OCI-LY7 (cell line): ENCODE results near the gene ACSM5. TPM values are rescaled to one million over a fixed set of nuclear protein-coding genes. Genes with fewer than 3 reads are reported as not detected.

ENCODE experiments used
- BruUV-seq: library from RNA; stranded (reverse); fragments of 400-500 nt; replicated peaks from 2 replicates; lab custom pipeline; 2021; lab: Mats Ljungman, UMichigan
- CTCF ChIA-PET: fragments of 300-600 bp; sonication (Branson Sonifier 250); formaldehyde crosslinking; loops from one replicate; lab custom pipeline; 2022; ENCODE audit warnings: antibody characterized with exemption; ENCODE audit not compliant: unreplicated experiment; lab: Charles Lee
- POLR2A ChIA-PET: fragments of 300-600 bp; sonication (Branson Sonifier 250); formaldehyde crosslinking; loops from one replicate; lab custom pipeline; 2022; ENCODE audit warnings: antibody characterized with exemption; lab: Charles Lee
- DNase-seq: peaks from one replicate; pipeline ENCODE4 v3.0.0-alpha.2; 2015; ENCODE audit warnings: low spot score
- H2AFZ ChIP-seq: fragments of 200-600 bp; sonication (generic), shearing (Covaris generic); 2 replicates; pipeline ENCODE4 v1.6.1; 2014; ENCODE audit warnings: mild to moderate bottlenecking, antibody characterized with exemption, low read length, moderate library complexity
- H3K27ac ChIP-seq: fragments of 200-600 bp; sonication (generic); 2 replicates; pipeline ENCODE4 v1.5.1; 2014; ENCODE audit warnings: mixed run types, low read depth, mild to moderate bottlenecking, moderate library complexity, low read length, inconsistent platforms; ENCODE audit not compliant: poor library complexity, severe bottlenecking
- H3K36me3 ChIP-seq: fragments of 200-600 bp; sonication (generic); 2 replicates; pipeline ENCODE4 v1.6.1; 2014; ENCODE audit warnings: mild to moderate bottlenecking, antibody characterized with exemption, low read length, moderate library complexity, mixed read lengths; ENCODE audit not compliant: insufficient read depth
- H3K4me1 ChIP-seq: fragments of 200-600 bp; sonication (generic); 2 replicates; pipeline ENCODE4 v1.5.1; 2014; ENCODE audit warnings: mild to moderate bottlenecking, low read length; ENCODE audit not compliant: insufficient read depth, poor library complexity, severe bottlenecking
- H3K4me2 ChIP-seq: fragments of 200-600 bp; sonication (generic); 2 replicates; pipeline ENCODE4 v1.6.1; 2014; ENCODE audit warnings: mild to moderate bottlenecking, low read length
- H3K4me3 ChIP-seq: fragments of 200-600 bp; sonication (generic); 2 replicates; pipeline ENCODE4 v1.5.1; 2014; ENCODE audit warnings: mild to moderate bottlenecking, low read depth, low read length; ENCODE audit not compliant: poor library complexity, severe bottlenecking
- H3K79me2 ChIP-seq: fragments of 200-600 bp; sonication (generic); 2 replicates; pipeline ENCODE4 v1.6.1; 2016; ENCODE audit warnings: low read depth, mild to moderate bottlenecking, low read length, moderate library complexity, mixed read lengths; ENCODE audit not compliant: insufficient read depth
- H3K9me2 ChIP-seq: fragments of 200-600 bp; sonication (generic); 2 replicates; pipeline ENCODE4 v1.6.1; 2016; ENCODE audit warnings: mild to moderate bottlenecking, low read length, mixed read lengths; ENCODE audit not compliant: insufficient read depth
- H3K9me3 ChIP-seq: fragments of 200-600 bp; sonication (generic); 2 replicates; pipeline ENCODE4 v1.6.1; 2014; ENCODE audit warnings: mild to moderate bottlenecking, mixed run types, low read length, mixed read lengths
- H4K20me1 ChIP-seq: fragments of 200-600 bp; sonication (generic); 2 replicates; pipeline ENCODE4 v1.6.1; 2014; ENCODE audit warnings: mild to moderate bottlenecking, antibody characterized with exemption, low read length, moderate library complexity, mixed read lengths; ENCODE audit not compliant: insufficient read depth
- CTCF ChIP-seq: fragments of 200-600 bp; sonication (generic); conservative IDR thresholded peaks from 2 replicates; pipeline ENCODE4 v1.5.1; 2014; ENCODE audit warnings: mild to moderate bottlenecking, antibody characterized with exemption, low read length, moderate library complexity, mixed read lengths
- EZH2phosphoT487 ChIP-seq: fragments of 200-600 bp; sonication (generic); IDR thresholded peaks from 2 replicates; pipeline ENCODE4 v1.6.1; 2018; ENCODE audit warnings: low read depth, borderline replicate concordance, mild to moderate bottlenecking, mixed run types, antibody characterized with exemption, low read length, moderate library complexity, mixed read lengths
- intact Hi-C: fragments of 100-400 bp; cut with micrococcal nuclease; formaldehyde crosslinking; loops from one replicate; pipeline ENCODE4 v1.10.0; 2022; ENCODE audit not compliant: unreplicated experiment
- total RNA-seq, 2 experiments: library from RNA; depleted of rRNA in 1 of 2; stranded (reverse); fragments of >200 nt in 1 of 2; shearing (Covaris generic) in 1 of 2; gene quantifications; 2 replicates each; pipeline ENCODE4 v1.2.3, GENCODE V29; 2014 to 2022

ACSM5 gene
- total RNA-seq, 2 experiments from 2014 or later, result not detected

- Histone ChIP-seq H3K27ac (no peak overlapping the region), H3K4me1 (no peaks in the 10 kb centered on the region), H3K36me3 (no peaks in the 10 kb centered on the region), H2AFZ (no peak overlapping the region), H3K79me2 (no peaks in the 10 kb centered on the region), H3K4me2 (no peak overlapping the region), H3K4me3 (no peak overlapping the region), H4K20me1 (no peaks in the 10 kb centered on the region), H3K9me3 (no peaks in the 10 kb centered on the region), H3K9me2 (no peaks in the 10 kb centered on the region)
- ChIA-PET POLR2A (no interaction called here), CTCF (no interaction called here)
- no TSS peak for BruUV-seq
- DNase-seq, result no peak
- TF ChIP-seq EZH2phosphoT487 (no peak), CTCF (no peak)
- intact Hi-C loops, result no loop called here
These were observed 7.8 kb upstream of the ACSM5 start for GRCh38 chr16:20401475-20402016.

GRCh38 chr16:20402651-20403050 lies 6.7 kb upstream of the ACSM5 start:
- Histone ChIP-seq H3K9me3 (no peaks in the 10 kb centered on the region), H2AFZ (no peak overlapping the region), H4K20me1 (no peaks in the 10 kb centered on the region), H3K36me3 (no peaks in the 10 kb centered on the region), H3K4me3 (no peak overlapping the region), H3K9me2 (no peaks in the 10 kb centered on the region), H3K27ac (no peak overlapping the region), H3K4me2 (no peak overlapping the region), H3K79me2 (no peaks in the 10 kb centered on the region), H3K4me1 (no peaks in the 10 kb centered on the region)
- ChIA-PET CTCF (no interaction called here), POLR2A (no interaction called here)
- intact Hi-C loops, result no loop called here
- TF ChIP-seq EZH2phosphoT487, result no peak
- no peak for TF ChIP-seq CTCF
- DNase-seq, result no peak
- no TSS peak for BruUV-seq

- no peaks in the 10 kb centered on the region for H3K36me3 ChIP-seq
- no peaks in the 10 kb centered on the region for H3K9me3 ChIP-seq
- BruUV-seq, result no TSS peak
- no peaks in the 10 kb centered on the region for H4K20me1 ChIP-seq
- no peaks in the 10 kb centered on the region for H3K9me2 ChIP-seq
- CTCF ChIA-PET, result no interaction called here
- intact Hi-C loops, result no loop called here
- H3K79me2 ChIP-seq, result no peaks in the 10 kb centered on the region
- H3K4me3 ChIP-seq, result no peak within 1 kb of the TSS
- H2AFZ ChIP-seq, result no peak within 1 kb of the TSS
- no peak for DNase-seq
- TF ChIP-seq CTCF (no peak), EZH2phosphoT487 (no peak)
- POLR2A ChIA-PET, result no interaction called here
- H3K27ac ChIP-seq, result no peak within 1 kb of the TSS
- H3K4me1 ChIP-seq, result no peaks in the 10 kb centered on the region
- no peak within 1 kb of the TSS for H3K4me2 ChIP-seq
These were observed 4.7 kb upstream of the ACSM5 start, which contains the start of gene PDILT for GRCh38 chr16:20404637-20405036. Gene PDILT, minus strand, starts transcription at chr16:20404737. Its CDS starts 5,437 bp downstream, at chr16:20399300.
